ENCODE measurements around the gene MEP1A.
"Not testable (repeated sequence)": the region's sequence is repeated elsewhere in the genome, so short reads cannot be mapped to it uniquely, and the experiment has no call there.

Gene MEP1A, protein sequence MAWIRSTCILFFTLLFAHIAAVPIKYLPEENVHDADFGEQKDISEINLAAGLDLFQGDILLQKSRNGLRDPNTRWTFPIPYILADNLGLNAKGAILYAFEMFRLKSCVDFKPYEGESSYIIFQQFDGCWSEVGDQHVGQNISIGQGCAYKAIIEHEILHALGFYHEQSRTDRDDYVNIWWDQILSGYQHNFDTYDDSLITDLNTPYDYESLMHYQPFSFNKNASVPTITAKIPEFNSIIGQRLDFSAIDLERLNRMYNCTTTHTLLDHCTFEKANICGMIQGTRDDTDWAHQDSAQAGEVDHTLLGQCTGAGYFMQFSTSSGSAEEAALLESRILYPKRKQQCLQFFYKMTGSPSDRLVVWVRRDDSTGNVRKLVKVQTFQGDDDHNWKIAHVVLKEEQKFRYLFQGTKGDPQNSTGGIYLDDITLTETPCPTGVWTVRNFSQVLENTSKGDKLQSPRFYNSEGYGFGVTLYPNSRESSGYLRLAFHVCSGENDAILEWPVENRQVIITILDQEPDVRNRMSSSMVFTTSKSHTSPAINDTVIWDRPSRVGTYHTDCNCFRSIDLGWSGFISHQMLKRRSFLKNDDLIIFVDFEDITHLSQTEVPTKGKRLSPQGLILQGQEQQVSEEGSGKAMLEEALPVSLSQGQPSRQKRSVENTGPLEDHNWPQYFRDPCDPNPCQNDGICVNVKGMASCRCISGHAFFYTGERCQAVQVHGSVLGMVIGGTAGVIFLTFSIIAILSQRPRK

DNA sequence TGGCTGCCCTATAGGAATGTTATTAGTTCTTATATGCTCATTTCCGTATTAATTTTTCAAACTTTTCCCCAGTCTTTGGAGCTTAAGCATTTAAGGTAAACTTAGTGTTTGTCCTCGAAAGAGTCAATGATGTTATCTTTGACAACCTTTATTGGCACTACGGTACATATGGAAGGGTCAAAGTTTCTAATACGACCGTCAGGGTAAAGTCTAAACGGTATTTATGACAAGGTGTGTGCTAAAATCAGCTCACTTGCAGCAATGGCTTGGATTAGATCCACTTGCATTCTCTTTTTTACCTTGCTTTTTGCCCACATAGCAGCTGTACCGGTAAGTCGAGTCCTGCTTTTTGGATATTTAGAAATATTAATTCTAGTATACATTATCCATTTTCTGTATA, at the start of gene MEP1A:
TSS of gene MEP1A (plus strand) at position 252 of the 400 bp plus-strand sequence. CDS start at position 262, 10 bp downstream.
- no peak for DNase-seq

DNA sequence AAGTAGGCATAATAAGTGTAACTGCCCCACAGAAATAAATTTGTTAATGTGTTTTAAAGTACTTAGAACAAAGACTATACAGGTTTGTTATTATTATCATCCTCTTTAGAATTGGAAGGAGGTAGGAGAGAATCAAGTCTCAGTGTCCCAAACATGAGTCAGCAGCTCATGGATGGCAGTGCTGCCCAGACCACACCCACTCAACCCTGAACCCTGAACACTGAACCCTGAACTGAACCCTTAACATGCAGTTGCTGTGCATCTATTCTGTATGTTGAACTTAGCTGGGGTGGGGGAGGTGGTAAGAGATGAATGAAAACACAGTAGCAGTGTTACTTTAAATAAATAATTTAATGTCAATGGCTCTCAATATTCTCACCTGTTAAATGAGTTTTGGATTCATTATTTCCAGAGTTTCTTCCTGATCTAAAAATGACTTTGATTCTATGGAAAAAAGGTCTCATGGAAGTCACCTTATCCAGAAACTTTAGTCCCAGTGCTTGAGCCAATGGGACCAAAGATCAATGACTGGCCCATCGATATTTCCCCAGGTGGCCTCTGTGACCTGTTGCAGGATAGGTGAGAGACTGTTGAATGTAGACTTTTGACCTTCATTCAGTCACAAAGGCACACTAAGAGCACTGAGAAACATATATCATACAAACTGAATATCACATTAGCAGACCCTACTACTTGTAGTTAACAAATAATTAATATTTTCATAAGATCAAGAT, 49.6 kb upstream of the MEP1A start:
- no peak for DNase-seq

DNA sequence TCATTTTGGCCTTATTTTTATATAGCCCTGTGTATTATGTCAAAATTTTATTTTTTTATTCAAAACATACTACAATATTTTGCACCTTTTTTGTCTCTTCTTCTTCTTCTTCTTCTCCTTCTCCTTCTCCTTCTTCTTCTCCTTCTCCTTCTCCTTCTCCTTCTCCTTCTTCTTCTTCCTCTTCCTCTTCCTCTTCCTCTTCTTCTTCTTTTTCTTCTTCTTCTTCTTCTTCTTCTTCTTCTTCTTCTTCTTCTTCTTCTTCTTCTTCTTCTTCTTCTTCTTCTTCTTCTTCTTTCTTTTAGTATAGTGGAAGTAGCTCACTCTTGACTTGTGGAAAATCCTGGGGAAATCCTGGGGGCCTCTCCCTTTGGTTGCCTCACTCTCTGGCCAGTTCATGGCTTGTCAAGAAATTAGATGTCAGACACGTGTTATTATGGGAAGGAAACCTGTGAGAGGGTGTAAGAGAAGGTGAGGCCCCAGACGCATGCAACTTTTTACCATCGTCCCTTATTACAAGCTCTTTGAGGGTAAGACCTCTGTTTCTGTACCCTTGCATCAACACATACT, 48.9 kb upstream of the MEP1A start:
- DNase-seq, result not testable (repeated sequence)

DNA sequence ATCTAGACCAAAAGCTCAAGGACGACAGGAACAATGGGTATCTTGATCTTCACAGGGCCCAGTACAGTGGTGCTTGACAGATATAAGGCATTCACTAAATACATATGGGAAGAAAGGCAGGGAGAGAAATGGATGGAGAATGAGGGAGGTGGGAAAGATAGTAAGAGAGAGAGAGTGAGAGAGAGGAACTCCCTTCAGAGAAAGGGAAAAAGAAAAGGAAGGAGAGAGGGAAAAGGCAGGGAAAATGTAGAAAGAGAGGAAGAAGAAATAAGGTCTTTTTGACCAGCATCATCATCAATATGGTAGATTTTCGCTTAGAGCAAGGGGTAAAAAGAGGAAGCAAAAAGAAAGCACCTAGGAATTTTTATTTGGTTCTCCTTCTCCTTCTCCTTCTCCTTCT, 47.2 kb upstream of the MEP1A start:
- DNase-seq, result no peak

DNA sequence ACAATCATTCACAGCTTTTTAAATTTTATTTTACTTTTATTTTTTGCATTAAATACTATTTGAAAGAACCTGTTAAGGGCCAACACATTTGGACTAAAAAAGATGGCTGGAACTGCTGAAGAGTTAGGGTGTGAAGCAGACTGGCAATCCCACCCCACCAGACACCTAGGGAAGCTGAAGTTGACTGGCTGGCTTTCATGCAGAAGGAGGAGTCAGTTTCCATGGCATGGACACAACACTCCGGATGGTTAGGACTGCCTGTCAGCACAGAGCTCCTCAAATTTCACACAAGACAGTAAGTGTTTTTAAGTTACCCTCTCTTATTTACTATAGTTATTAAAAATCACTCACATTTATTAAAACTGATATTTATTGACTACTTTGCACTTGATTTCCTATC, 46.5 kb upstream of the MEP1A start, which contains the start of gene ANKRD66:
TSS of gene ANKRD66 (plus strand) at position 238 of the 400 bp plus-strand sequence. CDS start 5,016 bp downstream, outside the sequence.
- DNase-seq, result no peak

DNA sequence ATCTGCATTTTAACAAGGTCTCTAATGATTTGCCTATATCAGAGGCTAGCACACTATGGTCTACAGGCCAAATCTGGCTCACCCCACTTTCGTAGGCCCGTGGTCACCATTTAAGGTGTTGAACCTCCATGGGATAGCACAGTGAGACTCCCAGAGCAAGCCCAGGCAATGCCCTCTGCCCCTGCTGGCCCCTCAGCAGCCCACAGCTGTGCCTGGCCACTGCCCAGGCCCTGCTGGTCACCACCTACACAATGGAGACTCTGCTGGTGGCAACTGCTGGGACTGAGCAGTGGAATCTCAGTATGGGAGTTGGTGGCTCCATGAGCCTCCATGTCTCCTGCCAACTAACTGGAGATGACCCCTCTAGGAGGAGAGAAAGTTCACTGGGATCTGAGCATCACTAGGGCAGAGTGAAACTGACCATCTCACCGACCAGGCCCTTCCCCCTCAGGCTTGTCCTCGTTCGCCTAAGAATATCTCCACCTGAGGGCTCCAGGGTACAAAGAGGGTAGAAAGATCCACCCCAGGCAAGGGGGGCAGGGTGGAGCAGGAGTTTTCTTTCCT, 44.2 kb upstream of the MEP1A start:
- no peak for DNase-seq

DNA sequence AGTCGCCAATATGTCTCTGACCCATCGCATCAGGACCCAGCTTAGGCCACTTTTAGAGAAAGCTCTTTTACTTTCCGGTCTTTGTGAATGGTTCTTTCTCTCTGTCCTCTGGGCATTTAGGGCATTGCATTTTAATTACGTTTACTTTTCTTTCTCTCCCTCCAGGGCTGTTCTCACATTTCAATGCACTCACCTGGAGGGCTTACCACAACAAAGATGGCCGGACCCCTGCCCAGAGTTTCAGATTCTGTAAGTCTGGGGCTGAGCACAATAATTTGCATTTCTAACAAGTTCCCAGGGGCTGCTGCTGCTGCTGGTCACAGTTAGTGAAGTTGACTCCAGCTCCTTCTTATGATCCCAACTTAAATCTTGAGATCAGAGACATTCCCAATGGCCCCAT, 43.5 kb upstream of the MEP1A start:
- no peak for DNase-seq

DNA sequence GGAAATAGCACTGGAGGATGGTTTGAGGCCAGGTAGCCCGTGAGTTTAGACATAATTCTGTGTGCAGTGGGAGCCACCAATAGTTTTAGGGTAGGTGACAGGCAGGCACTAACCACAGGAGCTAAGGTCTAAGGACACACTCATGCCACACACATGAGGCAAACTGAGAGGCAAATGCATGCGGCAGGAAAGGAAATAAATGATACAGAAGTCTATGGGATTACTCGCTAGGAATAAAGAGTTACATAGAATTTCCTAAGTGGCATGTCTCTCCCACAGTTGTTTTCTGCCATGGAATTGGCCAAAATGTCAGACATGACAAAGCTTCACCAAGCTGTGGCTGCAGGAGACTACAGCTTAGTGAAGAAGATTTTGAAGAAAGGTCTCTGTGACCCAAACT, 41.5 kb upstream of the MEP1A start:
- DNase-seq, result no peak

DNA sequence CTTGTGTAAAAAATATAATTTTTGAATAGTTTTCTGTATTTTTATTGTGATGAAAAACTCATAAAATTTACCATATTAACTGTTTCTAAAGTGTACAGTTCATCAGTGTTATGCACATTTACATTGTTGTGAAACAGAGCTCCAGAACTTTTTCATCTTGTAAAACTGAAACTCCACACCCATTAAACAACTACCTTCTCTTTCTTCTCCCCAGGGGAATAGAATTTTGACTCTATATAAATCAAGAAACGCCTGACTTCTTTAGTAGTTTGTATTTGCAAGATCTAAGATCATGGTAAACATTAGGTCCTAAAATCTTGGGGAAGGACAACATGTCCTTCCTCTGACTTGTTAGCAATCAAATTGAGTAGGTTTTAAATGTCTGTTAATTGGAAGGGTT, 37.3 kb upstream of the MEP1A start:
- no peak for DNase-seq

DNA sequence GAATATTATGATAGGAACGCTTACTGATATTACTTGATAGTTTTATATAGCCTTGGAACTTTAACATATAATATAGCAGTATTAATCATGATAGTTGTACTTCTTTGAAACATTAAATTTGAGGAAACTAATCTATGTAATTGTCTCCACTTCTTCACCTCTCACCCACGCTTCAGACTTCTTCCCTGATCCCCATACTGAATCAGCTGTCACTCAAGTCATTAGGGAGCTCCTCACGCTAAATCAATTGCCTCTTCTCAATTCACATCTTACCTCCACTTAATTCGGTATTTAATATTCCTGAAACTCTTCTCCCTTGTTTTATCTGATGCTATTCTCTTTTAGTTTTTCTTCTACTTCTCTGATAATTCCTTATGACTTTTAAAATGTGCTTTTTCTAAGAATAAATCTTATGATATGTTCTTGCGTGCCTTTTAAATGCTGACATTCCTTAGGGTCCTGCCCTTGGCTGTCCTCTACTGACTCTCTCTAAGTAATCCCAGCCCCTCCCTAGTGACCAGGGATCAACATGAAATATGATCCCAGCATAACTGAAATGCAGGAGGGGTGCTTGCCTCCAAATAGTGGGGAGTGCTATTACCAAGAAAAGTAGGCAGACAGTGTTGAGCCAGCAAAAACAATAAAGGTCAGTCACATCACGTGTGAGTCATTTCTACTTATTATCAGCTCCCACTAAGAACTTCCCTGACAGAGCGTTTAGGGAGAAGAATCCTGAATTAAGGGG, 36.5 kb upstream of the MEP1A start:
- DNase-seq, result no peak

DNA sequence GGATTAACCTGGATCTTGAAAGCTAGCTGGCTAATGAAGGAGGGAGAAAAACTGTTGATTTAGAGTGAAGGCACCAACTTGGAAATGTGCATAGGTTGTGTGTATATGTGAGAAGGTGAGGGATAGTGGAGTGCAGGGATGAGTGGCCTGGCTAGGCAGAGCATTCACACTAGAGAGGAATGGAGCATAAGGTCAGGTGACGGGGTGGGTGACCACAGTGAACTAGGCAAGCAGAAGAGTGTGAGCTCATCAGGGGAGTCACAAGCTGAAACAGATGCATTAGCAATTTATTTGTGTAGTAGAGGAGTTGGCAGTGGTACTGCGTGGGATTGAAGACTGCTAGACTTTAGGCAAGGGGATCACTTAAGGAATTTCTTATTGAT, 36.0 kb upstream of the MEP1A start:
- DNase-seq, result no peak

DNA sequence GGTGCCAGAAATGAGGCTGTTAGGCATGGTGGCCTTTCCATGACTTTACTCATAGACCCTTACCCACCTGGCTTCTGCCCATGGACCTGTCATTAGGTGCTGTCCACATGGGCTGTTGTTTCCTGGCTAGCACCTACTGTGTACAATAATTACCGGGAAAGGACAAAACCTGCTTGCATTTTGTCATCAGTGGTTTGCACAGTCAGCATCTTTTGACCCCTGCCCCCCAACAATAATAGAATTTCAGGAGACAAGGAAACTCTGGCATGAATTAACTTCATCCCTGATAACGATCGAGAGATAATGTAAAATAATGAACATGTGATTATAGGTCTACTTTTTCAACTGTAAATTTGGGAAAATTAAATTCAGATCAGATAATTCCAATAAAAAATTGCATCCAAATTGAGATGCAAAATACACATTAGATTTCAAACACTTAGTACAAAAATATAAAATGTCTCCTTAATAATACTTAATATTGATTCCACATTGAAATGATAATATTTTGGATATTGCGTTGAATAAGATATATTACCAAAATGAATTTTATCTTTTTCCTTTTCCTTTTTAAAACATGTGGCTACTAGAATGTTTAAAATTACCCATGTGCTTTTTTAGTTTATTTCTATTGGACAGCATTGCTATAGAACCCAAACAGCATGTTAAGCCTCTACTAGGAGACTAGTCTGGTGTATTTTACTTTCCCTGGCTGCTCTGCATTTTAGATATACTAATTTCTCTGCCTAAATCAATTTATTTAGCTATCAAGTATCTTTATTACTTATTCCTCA, 34.0 kb upstream of the MEP1A start:
- no peak for DNase-seq

DNA sequence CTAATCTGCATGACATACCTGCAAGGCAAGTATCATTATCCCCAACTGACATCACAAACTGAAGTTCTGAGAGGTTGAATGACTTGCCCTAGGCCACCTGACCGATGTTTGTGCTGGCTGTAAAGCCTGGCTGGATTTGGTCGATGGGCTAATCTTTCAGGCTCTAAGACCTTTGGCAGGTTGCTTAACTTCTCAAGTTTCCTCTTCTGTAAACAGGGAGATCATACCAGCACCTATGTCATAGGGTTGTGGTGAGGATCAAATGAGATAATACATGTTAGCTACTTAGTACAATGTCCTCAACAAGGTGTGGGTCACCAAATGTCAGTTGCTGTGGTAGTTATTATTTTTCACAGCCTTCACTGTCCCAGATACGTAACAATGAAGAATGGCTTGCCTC, 32.3 kb upstream of the MEP1A start:
- no peak for DNase-seq

DNA sequence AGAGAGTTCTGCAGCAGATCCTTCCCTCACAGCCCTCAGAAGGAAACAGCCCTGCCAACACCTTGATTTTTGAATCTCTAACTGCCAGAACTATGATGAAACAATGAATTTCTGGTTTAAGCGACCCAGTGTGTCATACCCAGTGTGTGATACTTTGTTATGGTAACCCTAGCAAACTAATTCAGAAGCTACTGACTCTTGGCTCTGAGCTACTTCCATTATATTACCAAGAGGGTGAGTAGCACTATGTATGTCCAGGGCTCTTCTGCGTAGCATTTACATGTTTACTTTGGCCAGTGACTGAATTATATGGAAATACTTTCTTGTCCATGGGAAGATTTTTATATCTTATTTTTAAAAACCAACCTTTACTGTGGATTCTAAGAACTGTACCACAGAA, 29.7 kb upstream of the MEP1A start:
- no peak for DNase-seq

DNA sequence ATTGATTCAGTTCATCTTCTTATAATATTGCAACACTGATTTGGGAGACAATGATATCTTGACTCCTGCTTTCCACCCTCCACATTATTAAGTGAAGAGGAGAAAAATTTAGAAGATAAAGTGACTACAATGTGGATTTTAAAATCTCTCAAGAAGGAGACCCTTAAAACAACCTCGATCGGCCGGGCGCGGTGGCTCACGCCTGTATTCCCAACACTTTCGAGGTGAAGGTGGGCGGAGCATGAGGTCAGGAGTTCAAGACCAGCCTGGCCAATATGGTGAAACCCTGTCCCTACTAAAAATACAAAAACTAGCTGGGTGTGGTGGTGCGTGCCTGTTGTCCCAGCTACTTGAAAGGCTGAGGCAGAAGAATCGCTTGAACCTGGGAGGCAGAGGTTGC, 28.9 kb upstream of the MEP1A start:
- not testable (repeated sequence) for DNase-seq

DNA sequence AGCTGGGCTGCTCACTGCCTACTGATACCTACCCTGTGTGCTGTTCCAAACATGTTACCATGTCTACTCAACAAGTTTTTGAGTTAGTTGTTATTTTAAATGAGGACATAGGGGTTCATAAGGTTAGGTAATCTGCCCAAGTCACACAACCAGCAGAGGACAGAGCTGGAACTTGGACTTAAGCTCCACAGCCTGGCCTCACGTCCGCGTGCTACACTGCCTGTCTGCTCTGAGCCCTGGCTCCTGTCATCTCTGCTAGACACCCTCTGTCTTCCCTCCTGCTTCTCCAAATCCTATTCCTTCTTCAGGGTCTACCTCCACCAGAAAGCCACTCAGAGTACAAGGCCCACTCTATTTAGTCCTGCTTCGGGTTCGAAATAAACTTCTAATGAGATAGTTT, 28.2 kb upstream of the MEP1A start:
- DNase-seq, result no peak

DNA sequence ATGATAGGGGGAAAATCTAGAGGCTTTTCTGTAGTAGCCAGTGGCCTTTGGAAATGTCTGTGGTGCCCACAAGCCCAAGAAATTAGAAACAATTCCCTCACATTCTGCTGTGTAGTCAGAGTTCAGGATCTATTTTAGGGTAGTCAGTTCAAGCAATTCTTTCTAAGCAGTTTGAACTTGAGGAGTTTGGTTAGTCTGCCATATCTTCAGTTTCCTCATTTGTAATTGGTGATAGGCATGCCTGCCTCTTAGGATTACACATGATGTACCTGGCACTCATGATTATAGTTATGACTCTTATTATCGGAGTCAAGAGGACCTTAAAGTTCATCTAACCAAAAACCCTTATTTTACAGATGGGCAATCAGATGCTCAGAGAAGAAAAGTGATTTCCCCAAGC, 21.2 kb upstream of the MEP1A start:
- DNase-seq, result no peak

DNA sequence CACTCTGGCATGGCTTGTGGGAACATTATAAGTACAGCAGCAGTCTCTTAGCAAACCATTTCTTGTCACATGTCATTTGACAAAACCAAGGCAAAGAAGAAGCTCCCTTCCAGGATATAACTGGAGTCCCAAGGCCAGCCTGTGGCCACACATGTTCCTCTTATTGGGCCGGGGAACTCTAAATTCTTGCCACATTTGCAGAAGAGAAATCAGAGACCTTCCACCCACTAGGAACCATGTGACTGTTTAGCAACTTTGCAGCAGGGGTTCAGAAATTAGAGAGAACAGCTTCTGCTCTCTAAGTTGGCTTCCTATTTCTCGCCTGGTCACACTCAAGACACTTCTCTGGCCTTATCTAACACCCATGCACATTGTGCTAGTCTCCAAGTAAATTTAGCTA, 20.4 kb upstream of the MEP1A start:
- DNase-seq, result no peak

DNA sequence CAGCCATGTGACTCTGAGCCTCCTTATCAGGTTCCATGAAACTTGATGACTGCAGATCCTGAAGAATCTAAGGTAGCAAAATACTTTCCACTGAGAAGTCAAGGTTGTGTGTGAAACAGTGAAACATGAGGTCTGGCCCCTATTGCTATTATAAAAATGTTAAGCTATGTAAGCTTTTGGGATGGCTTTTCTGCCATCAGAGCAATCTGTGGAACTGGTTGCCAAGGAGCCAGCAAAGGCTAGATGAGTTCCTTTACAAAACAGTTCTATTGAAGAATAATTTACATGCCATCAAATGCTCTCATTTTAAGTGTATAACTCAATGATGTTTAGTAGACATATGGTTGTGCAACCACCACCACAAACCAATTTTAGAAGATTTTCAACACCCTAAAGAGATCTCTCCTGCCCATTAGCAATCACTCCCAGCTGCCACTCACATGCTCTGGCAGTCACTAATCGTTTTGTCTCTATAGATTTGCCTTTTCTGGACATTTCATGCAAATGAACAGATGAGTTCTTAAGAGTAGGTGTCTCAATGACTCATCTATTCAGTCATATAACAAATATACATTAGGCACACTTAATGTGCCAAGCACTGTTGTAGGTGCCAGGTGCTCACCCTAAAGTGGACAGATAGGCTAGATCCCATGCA, 19.9 kb upstream of the MEP1A start:
- no peak for DNase-seq

DNA sequence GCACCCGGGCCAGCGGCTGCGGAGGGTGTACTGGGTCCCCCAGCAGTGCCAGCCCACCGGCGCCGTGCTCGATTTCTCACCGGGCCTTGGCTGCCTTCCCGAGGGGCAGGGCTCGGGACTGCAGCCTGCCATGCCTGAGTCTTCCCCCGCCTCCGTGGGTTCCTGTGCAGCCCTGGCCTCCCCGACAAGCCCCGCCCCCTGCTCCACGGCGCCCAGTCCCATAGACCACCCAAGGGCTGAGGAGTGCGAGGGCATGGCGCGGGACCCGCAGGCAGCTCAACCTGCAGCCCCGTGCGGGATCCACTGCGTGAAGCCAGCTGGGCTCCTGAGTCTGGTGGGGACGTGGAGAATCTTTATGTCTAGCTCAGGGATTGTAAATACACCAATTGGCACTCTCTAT, 18.5 kb upstream of the MEP1A start:
- not testable (repeated sequence) for DNase-seq
